ENCODE results near the gene CLK2.

- TF ChIP-seq POLR2AphosphoS5 (IDR thresholded peaks at IDR 0.05; ENCODE audit: low read depth, low read length) (no peak), POLR2A (IDR thresholded peaks at IDR 0.05; ENCODE audit: low read depth, low read length) (no peak), SPI1 (IDR thresholded peaks at IDR 0.05; ENCODE audit: low read depth, low read length) (peak; percentile 96), TAF1 (IDR thresholded peaks at IDR 0.05; ENCODE audit: low read depth, low read length) (no peak), POU2F2 (IDR thresholded peaks at IDR 0.05; ENCODE audit: low read depth, low read length) (peak; percentile 48; the same call in 1 of the 2 replicates)
Observed at GRCh38 chr1:155250633-155251449, 22.5 kb downstream of the CLK2 start.
